ENCODE results near the gene ZNF543.
"Not testable (repeated sequence)": the region's sequence is repeated elsewhere in the genome, so short reads cannot be mapped to it uniquely, and the experiment has no call there.

The ZNF543 gene

GRCh38 chr19:57320180-57321084, at the start of gene ZNF543:
TSS of gene ZNF543 (plus strand) at chr19:57320472. CDS start at chr19:57320854, 382 bp downstream.
- peak; percentile 92 for TF ChIP-seq POLR2A (IDR thresholded peaks at IDR 0.05; ENCODE audit: low read length)
- TF ChIP-seq GATA1 (IDR thresholded peaks at IDR 0.05; ENCODE audit: low read depth, low read length), result no peak
- DNase-seq, result peak; percentile 99

- TF ChIP-seq POLR2A (IDR thresholded peaks at IDR 0.05; ENCODE audit: low read length) (no peak), GATA1 (IDR thresholded peaks at IDR 0.05; ENCODE audit: low read depth, low read length) (no peak)
These were observed 49.0 kb upstream of the ZNF543 start for GRCh38 chr19:57271280-57271679.

GRCh38 chr19:57273014-57273413, 47.3 kb upstream of the ZNF543 start:
- DNase-seq, result no peak
- TF ChIP-seq POLR2A (IDR thresholded peaks at IDR 0.05; ENCODE audit: low read length) (no peak), GATA1 (IDR thresholded peaks at IDR 0.05; ENCODE audit: low read depth, low read length) (no peak)

More at GRCh38 chr19:57271280-57271679, 49.0 kb upstream of the ZNF543 start:
- DNase-seq, result no peak

- DNase-seq, result no peak
- no peak for TF ChIP-seq GATA1 (IDR thresholded peaks at IDR 0.05; ENCODE audit: low read depth, low read length)
These were observed 43.8 kb upstream of the ZNF543 start for GRCh38 chr19:57276430-57276829.

- not testable (repeated sequence) for DNase-seq
These were observed 41.8 kb upstream of the ZNF543 start for GRCh38 chr19:57278481-57278880.

DNA sequence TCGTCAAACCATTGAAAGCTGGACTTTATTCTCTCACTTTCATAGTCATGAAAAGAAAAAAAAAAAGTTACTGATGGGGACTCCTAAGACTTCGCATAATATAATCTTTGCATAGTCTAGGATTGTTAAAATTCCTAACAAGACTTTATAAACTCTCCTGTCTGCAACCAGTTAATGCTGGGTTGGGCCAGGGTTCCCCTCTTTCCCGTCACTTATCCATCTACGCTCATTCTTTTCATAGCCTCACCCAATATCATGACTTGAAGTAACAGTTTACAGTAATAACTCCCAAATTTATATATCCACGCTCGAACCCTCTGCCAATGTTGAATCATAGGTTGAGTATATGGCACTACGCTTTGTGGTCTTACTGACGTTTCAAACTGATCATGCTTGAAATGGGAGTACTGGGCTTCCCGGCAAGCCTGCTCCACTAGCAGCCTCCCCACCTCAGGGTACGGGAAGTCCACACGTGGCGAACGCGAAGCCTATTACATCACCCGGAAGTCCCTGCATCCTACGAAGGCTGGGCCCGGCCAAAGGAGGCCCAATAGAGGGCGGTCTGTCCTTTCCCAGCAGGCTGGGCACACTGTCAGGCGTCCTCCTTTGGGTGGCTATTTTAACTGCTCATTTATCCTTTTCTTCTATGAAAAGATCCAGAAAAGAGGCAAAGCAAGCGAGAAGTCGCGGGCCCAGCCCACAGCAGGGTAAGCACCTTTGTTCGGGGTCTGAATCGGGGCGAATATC, 40.7 kb upstream of the ZNF543 start:
- TF ChIP-seq POLR2A (IDR thresholded peaks at IDR 0.05; ENCODE audit: low read length) (peak; percentile 97), GATA1 (IDR thresholded peaks at IDR 0.05; ENCODE audit: low read depth, low read length) (no peak)

DNA sequence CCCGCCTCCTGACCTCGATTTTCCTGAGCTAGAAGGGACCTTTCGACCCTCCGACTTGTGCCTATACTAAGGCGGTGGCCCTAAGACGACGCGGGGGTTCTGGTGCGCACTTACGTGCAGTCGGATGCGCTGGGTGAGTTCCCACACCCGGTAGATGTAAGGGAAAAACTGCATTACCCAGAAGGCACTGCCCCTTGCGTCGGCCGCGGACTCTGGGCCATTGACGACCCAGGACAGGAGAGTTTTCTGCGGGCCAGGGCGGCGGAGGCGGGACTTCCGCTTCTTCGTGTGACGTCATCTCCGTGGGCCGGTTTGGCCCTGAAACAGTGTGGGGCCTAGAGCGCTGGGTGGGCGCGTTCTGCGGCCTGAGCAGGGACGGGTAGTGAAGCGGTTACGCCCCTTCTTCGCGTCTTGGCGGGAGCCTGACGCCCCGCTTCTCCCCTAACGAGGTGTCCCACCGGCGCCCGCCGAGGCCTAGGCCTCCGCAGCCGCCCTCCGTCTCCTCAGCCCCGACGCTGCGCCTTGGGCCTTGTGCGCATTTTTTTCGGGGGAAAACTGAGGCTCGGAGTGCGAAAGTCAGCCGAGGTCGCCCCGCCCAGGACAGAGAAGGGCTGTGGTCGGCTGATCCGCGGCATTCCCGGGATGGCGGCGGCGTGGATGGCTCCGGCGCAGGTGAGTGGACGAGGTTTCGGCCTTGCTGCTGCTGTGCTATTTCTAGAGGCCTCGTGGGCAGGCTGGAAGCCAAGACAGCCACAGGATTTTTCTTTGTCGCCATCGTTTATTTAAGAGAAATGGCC, 39.9 kb upstream of the ZNF543 start, which contains the start of gene ZNF460:
Gene ZNF460 (plus strand): TSS at position 321 of the 797 bp plus-strand sequence. CDS start 322 bp downstream, at position 643.
- TF ChIP-seq GATA1 (IDR thresholded peaks at IDR 0.05; ENCODE audit: low read depth, low read length), result no peak
- peak; percentile 89 for TF ChIP-seq POLR2A (IDR thresholded peaks at IDR 0.05; ENCODE audit: low read length)
- peak; percentile 99 for DNase-seq

More for the DNA sequence above, 40.7 kb upstream of the ZNF543 start:
- DNase-seq, result peak; percentile 94 to 95

DNA sequence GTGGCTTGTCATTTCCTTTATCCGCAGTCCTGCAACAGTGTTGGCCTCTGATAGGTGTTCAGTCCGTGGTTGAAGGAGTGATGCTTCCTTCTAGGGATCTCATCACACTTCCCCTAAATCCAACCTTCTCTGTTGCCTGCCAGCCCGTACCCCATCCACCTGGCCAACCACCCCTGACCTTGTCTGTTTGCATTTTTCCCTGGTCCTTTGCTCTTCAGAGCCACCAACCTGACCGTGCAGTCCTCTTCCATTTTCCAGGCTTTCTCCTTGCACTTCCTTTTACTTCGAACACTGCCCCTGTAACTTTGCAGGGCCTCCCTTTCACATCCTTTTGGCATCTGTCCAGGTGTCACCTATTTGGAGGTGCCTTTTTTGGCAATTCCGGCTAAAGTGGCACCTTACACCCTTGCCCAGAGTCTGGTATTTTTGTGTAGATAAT, 39.3 kb upstream of the ZNF543 start:
- no peak for TF ChIP-seq GATA1 (IDR thresholded peaks at IDR 0.05; ENCODE audit: low read depth, low read length)
- DNase-seq, result peak; percentile 55 to 63

DNA sequence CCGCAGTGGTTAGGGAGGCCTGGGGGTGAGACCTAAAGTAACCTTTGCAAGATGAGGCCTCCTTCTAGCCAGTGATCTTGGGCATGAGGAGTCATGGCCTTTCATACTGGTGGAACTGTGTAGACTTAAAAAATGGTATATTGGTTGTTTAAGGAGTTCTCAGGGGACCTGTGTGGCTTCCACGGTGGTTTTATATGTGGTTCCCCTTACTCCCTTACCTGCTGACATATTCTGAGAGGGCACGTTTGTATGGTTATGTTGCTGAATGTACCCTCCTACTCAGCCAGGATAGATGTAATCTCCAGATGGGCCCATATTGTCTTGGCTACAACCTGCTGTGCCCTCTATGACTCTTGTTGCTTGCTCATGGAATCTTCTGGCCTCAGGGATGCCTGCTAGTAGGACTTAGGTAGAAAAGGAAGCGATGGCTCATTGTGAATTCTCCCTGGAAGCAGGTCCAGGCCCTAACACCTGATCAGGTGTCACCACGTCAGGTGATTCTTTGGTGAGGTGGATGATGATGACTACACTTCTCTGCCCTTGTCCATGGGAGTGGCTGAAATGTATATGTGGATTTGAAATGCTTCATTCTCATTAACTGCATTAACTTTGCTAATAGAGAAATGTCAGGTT, 38.1 kb upstream of the ZNF543 start:
- TF ChIP-seq GATA1 (IDR thresholded peaks at IDR 0.05; ENCODE audit: low read depth, low read length) (no peak), POLR2A (IDR thresholded peaks at IDR 0.05; ENCODE audit: low read length) (no peak)
- DNase-seq, result peak in 1 of 2 experiments; percentile 17

DNA sequence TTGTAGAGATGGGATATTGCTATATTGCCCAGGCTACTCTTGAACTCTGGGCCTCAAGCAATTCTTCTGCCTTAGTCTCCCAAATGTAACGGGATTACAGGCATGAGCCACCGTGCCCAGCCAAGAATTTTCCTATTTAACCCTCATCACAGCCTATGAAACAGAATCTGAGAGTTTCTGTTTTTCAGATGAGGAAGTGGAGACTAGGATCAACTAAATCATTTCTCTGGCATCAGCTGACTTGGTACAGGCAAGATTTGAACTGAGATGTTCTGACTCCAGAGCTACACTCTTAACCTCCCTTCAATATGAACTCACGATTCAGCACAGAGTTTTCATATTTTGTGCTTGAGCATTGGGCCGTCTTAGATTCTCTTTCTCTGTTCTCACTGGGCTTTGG, 31.9 kb upstream of the ZNF543 start:
- DNase-seq, result no peak

DNA sequence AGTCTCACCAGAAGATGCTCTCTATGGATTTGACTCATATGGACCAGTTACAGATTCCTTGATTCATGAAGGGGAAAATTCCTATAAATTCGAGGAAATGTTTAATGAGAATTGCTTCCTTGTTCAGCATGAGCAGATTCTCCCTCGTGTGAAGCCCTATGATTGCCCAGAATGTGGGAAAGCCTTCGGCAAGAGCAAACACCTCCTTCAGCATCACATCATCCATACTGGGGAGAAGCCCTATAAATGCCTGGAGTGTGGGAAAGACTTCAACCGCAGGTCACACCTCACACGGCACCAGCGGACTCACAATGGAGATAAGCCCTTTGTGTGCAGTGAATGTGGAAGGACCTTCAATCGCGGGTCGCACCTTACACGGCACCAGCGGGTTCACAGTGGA, 29.3 kb upstream of the ZNF543 start:
- DNase-seq, result no peak
- TF ChIP-seq GATA1 (IDR thresholded peaks at IDR 0.05; ENCODE audit: low read depth, low read length), result no peak
- TF ChIP-seq POLR2A (IDR thresholded peaks at IDR 0.05; ENCODE audit: low read length), result no peak

More for the DNA sequence above, 31.9 kb upstream of the ZNF543 start:
- TF ChIP-seq GATA1 (IDR thresholded peaks at IDR 0.05; ENCODE audit: low read depth, low read length) (no peak), POLR2A (IDR thresholded peaks at IDR 0.05; ENCODE audit: low read length) (no peak)

GRCh38 chr19:57292547-57292946, 27.7 kb upstream of the ZNF543 start:
- no peak for DNase-seq
- TF ChIP-seq POLR2A (IDR thresholded peaks at IDR 0.05; ENCODE audit: low read length), result no peak
- no peak for TF ChIP-seq GATA1 (IDR thresholded peaks at IDR 0.05; ENCODE audit: low read depth, low read length)

- DNase-seq, result no peak
- TF ChIP-seq GATA1 (IDR thresholded peaks at IDR 0.05; ENCODE audit: low read depth, low read length), result no peak
- no peak for TF ChIP-seq POLR2A (IDR thresholded peaks at IDR 0.05; ENCODE audit: low read length)
These were observed 26.6 kb upstream of the ZNF543 start for GRCh38 chr19:57293719-57294118.

Data from erythroblast (primary cell).